CD4-positive, alpha-beta T cell treated with Interleukin-10 for 1 hour (primary cell): ENCODE data around the gene PDE4C.
"Not testable (repeated sequence)": the region's sequence is repeated elsewhere in the genome, so short reads cannot be mapped to it uniquely, and the experiment has no call there.

Experiments
- DNase-seq: peaks from one replicate; pipeline ENCODE4 v3.0.0-alpha.2; 2020

Gene PDE4C

GRCh38 chr19:18220632-18221275 is 5.5 kb downstream of the PDE4C start:
- DNase-seq, result peak; percentile 19

GRCh38 chr19:18219911-18220631 is 6.2 kb downstream of the PDE4C start:
- no peak for DNase-seq

GRCh38 chr19:18218600-18218999 is 7.6 kb downstream of the PDE4C start:
- no peak for DNase-seq

- no peak for DNase-seq
These were observed 8.1 kb downstream of the PDE4C start for GRCh38 chr19:18218159-18218558.

- no peak for DNase-seq
These were observed 9.4 kb downstream of the PDE4C start for GRCh38 chr19:18216789-18217188.

- DNase-seq, result no peak
These were observed 11.3 kb downstream of the PDE4C start for GRCh38 chr19:18214779-18215433.

GRCh38 chr19:18211683-18212082 is 14.6 kb downstream of the PDE4C start:
- no peak for DNase-seq

GRCh38 chr19:18209912-18210311 is 16.3 kb downstream of the PDE4C start:
- DNase-seq, result not testable (repeated sequence)

GRCh38 chr19:18208098-18208951 is 17.9 kb downstream of the PDE4C start:
- peak; percentile 57 for DNase-seq

GRCh38 chr19:18206018-18206417 is 20.2 kb downstream of the PDE4C start:
- no peak for DNase-seq

- peak; percentile 59 for DNase-seq
These were observed 20.9 kb downstream of the PDE4C start for GRCh38 chr19:18205200-18205892.

GRCh38 chr19:18204394-18205199 is 21.6 kb downstream of the PDE4C start:
- no peak for DNase-seq

- DNase-seq, result peak; percentile 99
These were observed 22.3 kb downstream of the PDE4C start, which contains the start of gene RAB3A for GRCh38 chr19:18203863-18204393. Gene RAB3A, minus strand, starts transcription at chr19:18204042. Its CDS starts 1,302 bp downstream, at chr19:18202740.

- peak; percentile 61 for DNase-seq
These were observed 22.8 kb downstream of the PDE4C start for GRCh38 chr19:18203408-18203862.

- DNase-seq, result peak; percentile 35
These were observed 23.3 kb downstream of the PDE4C start for GRCh38 chr19:18202778-18203407.

- DNase-seq, result no peak
These were observed 23.9 kb downstream of the PDE4C start for GRCh38 chr19:18202397-18202777.

- no peak for DNase-seq
These were observed 27.9 kb downstream of the PDE4C start for GRCh38 chr19:18198374-18198773.

GRCh38 chr19:18197941-18198340 is 28.3 kb downstream of the PDE4C start:
- no peak for DNase-seq

GRCh38 chr19:18197306-18197705 is 28.9 kb downstream of the PDE4C start:
- no peak for DNase-seq

GRCh38 chr19:18196511-18196845 is 29.8 kb downstream of the PDE4C start:
- no peak for DNase-seq
